HG02884 (cell line): ENCODE data around the gene AOPEP.

Experiments
- ATAC-seq: cut with Tn5 transposase; IDR thresholded peaks from one replicate; pipeline ENCODE4 v1.9.1; 2021; ENCODE audit warnings: mild to moderate bottlenecking, moderate library complexity; ENCODE audit not compliant: unreplicated experiment

The AOPEP gene

DNA sequence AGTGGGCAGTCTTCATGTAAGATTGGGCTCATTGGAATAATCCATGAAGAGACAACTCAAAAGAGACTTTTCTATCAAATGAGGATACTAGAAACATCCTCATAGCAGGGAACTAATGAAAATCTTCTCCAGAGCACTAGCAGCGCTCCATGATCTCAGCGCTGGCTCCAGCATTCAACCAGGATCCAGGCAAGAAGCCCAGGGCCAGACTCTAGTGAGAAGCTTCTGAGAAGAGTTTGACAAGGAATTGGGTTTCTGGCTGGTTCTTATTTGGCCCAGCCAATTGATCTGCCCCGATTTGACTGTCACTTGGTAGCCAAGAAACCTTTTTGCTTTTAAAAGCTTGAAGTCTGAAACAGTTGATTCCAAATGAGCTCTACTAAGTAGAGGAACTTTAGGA, 60.1 kb downstream of the AOPEP start:
- ATAC-seq: no peak

DNA sequence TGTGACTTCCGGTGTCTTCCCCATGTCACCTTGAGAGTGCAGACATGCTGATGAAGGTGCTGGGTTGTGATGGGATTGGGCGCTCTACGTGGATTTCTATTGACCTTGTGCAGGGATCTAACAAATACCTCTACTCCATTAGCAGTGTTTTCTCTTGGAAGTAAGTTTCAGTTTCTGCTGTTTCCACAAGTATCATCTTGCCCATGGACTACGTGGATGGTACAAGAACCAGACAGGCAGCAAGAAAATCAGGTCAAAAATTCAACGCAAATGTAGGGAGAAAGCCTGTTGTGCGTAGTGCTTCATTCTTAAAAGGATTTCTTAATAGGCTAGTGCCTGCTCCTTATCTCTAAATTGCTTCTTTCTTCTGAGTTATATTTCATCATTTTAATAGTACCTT, 60.8 kb downstream of the AOPEP start:
- no peak for ATAC-seq

DNA sequence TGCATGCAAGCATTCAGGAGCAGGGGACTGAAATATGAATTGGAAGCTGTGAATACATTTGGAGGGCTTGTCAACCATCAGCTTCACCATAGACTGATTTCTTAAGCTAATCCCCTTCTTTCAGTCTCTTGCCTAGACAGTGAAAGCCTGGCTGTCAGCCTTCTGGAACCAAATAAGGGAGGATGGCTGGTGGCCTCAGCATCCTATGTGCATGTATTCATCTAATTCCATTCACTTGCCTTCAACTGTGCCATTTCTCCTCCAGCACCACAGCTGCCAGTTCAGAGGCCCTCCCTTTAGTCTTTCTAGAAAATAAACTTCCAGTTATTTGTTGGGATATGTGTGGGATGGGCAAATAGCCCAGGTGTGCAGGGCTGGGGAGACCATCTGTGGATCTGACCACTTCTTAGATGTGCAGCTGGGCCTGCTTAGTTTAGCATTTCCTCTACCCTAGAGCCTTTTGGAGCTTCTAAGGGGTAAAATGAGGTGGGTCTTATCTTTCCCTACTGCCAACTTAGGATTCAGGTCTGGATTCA, 62.1 kb downstream of the AOPEP start:
- ATAC-seq: no peak

DNA sequence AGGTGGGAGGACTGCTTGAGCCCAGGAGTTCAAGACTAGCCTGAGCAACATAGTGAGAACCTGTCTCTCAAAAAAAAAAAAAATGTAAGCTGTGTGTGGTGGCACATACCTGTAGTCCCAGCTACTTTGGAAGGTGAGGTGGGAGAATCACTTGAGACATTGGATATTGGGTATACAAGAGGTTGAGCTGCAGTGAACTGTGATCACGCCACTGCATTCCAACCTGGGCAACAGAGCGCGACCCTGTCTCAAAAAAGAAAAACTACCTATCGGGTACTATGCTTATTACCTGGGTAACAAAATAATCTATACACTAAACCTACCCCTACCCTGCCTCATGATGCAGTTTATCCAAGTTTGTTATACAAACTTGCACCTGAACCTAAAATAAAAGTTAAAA, 64.9 kb downstream of the AOPEP start:
- ATAC-seq: no peak

DNA sequence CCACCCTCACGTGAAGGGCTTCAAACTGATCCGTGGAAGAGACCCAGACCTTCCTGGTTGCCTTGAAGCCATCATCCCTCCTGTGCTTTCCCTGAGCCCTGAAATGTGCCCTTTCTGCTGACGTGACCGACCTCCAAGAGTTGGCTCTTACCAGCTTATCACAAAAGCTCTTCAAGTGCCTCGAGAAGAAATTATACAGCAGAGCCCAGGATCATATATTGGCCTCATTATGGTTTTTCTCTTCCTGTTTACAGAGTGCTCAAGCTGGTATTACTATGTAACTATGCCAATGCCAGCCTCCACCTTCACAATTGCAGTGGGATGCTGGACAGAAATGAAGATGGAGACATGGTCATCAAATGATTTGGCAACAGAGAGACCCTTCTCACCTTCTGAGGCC, 66.0 kb downstream of the AOPEP start:
- ATAC-seq: no peak

DNA sequence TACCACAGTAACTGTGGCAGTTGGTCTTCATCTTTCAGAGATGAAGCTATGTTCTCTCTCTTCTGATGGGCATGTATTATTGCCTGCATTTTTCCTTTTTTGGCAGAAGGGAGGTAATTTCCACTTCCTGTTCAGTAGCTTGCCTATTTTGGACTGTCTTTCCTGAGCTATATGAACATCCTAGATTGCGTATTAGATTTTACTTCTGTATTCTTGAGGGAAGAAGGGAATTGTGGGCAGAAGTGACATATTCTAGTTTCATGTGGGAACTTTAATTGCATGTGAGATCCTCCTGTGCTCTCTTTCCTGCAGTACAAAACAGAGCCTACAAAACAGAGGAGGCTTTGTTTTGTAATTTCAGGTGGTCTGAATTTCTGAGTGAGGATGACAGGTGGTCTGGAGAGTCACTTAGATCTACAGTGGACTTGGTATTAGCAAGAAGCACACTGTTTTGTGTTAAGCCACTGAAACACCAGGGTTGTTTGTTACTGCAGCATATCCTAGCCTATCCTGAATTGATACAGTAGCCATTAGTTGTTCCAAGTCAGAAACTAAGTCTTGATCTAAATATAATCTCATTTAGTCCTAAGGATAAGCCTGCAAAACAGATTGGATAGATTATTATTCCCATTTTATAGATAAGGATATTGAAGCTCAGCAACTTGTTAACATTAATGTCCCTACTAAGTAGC, 68.1 kb downstream of the AOPEP start:
- no peak for ATAC-seq

DNA sequence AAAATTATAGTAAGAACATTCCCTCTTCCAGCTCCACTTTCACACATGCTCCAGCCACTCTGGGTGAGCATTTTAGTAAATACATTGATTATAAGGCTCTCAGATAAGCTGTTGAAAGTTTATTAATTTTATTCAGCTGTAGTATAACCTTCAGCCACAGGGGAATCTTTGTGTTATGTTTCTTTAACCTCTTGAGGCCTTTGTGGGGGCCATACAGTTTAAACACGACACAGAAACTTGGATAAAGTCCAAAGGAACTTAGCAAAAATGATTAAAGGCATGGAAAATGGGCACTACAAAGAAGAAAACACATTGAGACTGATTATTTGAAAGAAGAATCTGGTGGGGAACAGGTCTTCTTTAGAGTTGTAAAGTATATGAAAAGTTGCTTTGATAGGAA, 70.2 kb downstream of the AOPEP start:
- ATAC-seq: no peak

DNA sequence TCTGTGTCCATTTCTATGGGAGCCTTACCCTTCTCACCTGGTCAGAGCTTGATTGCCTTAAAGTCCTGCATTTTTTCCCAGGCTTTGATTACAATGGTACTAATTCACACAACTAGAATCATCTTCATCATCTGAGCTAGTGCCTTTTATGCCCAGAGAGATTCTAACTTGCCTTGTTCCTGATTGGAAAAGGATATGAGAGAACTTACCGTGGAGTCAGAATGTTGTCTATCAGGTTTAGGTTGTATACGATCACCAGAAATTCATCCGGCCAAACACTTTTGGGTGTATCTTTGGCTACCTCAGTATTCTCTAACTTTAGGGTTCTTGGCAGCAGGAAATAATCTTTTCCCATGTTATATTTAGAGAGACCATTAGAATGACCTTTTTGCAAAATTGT, 71.7 kb downstream of the AOPEP start:
- ATAC-seq: no peak

DNA sequence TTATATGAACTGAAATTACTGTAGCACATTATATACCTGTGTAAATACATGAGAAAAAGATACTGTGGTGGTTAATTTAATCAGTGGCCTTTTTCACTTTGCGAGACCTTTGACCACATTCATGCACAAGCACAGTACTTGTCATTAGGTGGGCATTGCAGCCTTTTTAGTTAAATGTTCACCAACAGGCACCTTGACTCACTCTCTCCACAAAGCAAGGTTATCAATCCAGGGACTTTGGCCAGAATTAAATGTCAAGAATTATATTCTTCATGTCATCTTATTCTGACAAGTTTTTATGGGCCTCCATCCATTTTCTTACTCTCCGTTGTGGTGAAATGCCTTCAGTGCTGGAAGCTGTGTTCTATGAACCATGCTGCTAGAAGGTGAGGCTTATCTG, 72.2 kb downstream of the AOPEP start:
- no peak for ATAC-seq

DNA sequence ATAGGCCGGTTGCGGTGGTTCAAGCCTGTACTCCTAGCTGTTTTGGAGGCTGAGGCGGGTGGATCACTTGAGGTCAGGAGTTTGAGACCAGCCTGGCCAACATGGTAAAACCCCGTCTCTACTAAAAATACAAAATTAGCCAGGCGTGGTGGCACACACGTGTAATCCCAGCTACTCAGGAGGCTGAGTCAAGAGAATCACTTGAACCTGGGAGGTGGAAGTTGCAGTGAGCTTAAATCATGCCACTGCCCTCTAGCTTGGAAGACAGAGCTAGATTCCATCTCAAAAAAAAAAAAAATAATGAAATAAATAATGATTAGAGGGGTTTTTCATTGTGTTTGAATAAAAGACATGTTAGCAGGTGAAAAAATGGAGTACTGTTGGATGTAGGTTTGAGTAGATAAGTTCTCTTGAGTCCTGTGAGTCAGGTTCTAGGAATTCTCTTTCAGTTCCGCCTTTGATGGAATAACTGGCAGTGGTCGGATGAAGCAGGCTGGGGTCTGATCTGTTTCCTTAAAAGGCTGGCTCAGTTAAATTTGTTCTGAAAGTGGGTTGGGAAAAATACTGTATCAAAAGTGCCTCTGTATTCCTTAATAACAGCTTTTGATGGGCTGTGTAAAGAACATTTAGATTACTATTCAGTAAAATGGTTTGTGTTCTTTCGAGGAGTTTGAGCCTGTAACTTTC, 73.2 kb downstream of the AOPEP start:
- ATAC-seq: no peak

DNA sequence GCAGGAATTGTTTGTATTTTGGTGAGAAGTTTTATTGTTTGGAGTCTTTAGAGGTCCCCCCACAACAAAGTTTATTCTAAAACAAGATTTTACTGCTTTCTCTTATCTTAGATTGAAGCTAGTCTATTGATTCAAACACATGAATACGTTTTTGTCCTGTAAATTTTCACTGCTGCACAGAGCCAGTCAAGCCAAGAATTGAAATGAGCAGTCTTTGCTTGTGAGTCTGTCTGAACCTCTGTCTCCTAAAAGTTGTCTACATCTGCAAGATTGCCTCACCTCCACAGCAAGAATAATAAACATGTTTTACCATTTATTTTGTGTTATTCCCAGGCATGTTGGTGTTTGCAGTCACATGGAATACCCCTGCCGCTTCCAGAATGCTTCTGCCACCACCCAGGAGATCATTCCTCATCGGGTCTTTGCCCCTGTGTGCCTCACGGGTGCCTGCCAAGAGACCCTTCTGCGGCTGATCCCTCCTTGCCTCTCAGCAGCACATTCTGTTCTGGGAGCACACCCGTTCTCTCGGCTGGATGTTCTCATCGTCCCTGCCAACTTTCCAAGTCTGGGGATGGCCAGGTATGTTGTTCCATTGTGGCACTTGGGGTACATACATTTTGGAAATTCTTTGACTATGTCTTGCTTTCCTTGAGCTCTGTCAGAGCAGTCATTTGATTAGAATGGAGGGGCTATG, 74.1 kb downstream of the AOPEP start:
- no peak for ATAC-seq

DNA sequence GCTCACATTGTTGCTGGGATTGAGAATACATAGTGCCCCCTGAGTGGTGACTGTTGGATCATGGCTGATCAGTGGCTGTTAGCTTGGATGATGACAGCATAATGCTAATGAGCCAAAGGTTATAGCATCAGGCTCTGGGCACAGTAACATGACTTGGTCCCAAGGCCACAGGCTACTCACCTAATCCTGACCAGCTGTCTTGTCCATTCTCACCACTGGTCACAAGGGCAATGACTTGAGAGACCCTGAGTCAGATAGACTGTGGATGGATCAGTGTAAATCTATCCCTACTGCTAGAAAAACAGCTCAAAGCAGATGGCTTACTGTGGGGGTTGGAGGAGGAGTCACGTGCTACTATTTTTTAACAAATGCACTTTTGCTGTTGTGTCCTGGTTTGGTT, 74.7 kb downstream of the AOPEP start:
- no peak for ATAC-seq

DNA sequence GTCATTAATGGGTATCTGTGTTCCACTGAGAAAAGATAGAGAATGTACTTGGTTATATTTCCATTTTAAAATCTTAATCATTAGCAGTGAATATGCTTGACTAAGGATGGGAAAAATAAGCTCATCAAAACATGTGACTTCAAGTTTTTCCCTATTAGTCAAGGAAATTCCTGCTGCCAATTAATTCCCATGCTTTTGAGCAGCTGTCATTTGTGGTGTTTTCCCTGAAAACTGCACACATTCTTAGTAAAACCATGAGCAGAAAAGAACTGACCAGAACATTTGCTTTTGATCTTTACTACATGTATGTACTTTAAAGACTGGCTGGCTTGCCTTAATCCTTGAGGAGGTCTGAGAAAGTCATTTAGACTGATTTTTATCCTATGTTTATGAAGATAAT, 75.2 kb downstream of the AOPEP start:
- ATAC-seq: no peak

DNA sequence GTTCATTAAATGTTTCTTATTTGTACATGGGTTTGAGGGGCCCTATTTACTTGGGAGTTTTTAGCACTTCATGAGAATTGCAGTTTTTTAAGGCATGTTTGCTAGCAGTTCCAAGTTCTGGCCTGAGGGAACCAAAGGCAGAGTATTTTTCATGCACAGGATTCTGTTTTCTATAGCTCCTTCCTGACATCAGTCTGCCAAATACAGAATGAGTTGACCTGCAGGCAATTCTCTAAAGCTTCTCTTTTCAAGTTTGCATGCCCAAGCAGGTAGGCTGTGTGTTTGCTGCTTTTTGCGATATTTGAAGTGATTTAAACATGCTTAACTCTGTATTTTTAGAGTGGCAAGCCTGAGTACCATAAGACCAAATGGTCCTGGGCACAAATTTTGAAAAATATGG, 75.8 kb downstream of the AOPEP start:
- ATAC-seq: no peak

DNA sequence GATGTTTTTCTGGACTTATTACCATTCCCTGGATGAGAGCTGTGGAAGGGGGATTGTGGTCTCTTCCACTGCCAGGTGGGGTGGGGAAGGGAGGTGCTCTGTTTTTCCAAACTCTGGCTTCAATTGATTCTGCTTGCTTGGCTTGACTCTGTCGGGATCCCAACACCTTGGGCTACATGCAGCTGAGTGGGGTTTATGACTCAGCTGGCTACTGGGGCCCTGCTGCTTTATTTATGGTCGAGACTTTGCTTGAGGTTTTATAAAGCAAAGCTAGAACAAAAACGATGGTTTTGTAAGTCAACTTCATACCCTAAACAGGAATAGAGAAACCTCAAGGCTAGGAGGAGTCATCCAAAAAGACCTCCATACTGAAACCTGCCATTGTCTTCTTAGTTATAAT, 76.3 kb downstream of the AOPEP start:
- ATAC-seq: peak; percentile 44

DNA sequence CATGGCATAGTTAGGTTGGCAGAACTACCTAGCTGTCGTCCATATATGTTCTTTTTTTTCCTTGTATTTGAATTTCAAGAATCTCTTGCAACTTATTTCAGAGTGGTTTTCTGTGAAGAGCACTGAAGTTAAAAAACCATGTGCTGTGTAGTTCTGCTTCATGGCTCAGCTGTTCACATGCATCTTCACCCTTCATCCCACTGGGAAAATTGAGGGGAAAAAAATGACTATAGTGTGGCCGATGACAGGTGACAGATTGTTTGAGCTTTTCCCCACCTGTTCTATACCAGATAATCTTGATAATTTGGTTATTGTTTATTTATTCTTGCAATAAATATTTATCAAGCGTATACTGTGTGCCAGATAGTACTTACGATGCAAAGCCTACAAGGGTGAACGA, 77.8 kb downstream of the AOPEP start:
- ATAC-seq: no peak

DNA sequence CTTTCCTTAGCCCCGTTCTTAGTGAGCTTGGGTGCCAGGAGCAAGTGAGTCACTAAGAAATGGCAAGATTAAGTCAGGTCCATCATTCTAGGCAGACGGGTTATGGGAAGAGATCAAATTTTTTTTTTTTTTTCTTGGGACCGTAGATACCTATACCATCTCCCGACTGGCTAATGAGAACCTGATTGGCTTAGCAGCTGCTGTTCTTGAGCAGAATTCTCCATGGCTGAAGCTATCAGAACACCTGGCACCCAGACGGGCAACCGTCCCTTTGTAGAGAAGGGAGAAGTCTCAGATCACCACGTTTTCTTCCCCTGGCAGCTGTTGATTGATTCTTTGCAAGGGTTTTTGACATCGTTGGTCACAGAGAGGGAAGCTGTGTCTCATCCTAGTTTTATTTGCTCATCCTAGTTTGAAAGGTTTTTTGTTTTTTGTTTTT, 78.6 kb downstream of the AOPEP start:
- ATAC-seq: no peak

DNA sequence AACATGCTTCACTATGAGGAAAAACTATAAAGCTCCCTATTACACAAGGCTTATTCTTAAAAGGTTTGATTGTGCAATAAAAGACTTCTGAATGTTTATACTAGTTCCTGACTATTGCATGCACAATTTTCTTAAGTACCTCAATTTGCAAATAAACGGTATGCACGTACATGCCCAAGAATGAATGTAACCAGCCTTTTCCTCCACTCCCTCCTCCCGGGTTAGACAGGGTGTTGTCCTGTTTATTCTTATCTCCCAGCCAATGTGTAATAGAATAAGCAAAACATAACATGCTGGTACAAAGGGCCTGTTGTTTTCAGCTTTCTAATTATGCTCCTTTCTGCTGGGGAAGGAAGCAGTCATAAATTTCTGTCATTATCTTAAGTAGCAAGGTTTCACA, 79.1 kb downstream of the AOPEP start:
- ATAC-seq: no peak

DNA sequence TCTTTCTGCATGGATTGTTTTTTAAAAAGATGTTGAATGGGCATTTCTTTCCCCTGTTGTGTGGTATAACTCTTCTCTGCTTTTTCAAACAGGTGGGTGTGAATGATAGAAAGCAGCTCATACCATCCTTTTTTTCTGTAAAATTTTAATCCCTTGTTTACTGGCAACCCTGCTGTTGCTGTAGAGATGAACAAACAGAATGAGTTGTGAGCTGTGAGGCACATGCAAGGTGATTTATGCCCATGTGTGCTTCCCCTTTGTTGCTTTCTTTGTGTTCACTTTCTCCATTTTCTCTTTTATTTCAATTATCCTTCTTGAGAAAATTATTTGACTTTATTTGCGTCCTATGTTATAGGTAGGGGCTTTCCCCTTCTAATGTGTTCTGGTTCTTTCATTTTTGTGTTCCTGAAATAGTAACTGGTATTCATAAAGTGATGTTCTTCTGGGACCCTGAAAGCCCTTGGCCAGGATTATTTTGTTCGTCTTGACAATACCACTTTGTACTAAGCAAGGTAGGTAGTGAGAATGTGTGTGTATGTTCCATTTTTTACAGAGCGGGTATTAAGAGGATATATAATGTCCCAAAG, 79.9 kb downstream of the AOPEP start:
- no peak for ATAC-seq

DNA sequence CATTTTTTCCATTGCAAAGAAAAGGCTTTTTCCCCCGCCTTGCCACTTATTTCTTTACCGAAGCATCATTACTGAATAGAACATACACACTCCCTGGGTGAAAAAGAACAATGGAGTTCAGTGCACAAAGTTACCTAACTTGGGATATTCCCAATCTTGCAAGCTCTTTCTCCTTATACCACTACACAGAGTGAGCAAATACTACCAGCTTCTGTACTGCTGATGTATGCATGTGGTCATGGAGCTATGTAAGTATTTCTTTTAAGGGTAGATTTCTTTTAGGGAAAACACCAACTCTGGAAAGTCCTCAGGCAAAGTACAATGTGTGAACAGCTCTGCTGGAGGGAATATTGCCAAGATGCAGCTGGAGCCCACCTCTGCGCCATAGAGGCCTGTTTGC, 81.1 kb downstream of the AOPEP start:
- ATAC-seq: no peak

DNA sequence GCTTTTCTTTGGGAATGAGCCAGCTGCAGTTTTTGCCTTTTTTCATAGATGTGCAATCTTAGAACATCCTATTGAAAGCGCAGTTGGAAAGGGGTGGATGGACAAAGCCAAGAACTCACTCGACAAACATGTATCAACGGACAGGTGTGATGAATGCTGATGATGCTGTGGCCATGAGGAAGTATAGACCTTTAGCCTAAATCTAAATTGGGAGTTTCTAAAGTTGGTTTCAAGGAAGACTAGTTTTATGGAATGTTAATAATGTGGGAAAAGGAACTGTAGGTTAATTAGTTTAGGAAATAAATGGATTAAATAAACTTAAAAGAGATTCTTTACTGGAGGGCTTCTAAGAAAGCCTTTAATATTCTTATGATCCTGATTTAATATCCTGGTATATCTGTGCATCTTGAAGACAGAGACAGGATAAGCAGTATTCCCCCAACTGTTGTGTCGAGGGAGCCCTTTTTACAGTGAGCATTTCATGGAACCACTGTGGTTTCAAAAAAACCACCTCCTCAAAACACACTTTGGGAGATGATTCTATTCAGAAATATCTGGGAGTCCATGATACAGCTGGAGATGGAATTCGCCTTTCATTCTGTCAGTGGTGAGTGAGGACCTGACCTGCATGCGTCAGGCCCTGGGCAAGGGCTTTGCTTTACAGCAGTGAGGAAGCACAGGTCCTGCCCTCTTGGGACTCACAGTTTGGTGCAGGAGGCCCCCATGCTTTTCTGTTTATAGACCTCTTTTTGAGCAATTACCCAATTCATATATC, 82.6 kb downstream of the AOPEP start:
- no peak for ATAC-seq
